ENCODE results near the gene KLHDC7B.

The KLHDC7B gene

DNA sequence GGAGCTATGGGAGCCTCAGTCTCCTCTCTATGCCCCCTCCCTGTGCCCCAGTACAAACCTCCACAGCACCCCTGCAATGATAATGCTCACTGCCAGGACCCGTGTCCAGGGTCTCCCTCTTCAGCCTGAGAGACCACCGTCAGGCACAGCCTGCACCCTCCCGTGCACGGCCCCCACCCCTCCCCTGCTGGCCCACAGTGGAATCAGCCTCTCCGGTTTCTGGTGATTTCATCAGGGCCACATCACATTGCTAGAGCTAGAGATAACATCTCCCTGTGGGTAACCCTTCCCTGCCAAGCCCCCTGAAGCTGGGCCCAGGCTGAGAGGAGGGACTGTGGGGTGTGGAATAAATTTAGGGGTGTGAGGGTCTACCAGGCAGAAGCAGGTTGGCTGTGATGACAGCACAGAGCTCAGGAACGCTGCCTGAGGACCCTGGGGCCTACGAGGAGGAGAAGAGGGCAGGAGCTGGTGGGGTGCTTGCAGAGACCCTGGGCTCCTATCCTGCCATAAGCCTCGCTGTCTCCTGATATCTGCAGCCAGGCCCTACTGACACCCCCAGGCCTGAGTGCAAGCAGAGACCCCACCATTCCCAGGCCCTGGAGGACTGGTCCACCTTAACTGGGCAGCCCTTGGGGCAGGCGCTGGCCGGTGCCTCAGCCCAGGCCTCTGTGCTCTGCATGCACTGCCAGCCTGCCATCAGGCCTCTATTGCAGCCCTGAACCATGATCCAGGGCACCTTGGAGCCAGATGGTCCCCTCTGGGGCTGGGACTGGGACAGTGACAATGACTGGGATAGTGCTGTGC is at the start of gene KLHDC7B:
TSS of gene KLHDC7B (plus strand) at position 378 of the 804 bp plus-strand sequence. CDS start at position 723, 345 bp downstream.
- no peak for FAIRE-seq

DNA sequence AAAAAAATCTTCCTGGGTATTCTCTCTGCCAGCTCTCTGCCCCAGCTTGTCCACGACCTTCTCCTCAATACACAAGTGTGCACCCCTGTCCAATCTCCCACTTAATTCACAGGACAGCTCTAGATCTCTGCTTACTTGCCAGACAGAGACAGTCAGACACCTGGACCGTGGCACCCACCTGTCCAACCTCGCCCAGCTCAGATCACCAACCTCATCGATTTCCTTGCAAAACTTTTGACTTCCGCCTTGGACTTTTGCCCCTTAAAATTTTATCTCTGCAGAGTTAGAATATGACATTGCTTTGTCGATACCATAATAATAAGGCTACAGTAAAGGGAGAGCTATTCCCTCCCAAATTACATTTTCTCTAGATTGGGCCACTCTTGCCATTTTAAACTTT is 48.6 kb upstream of the KLHDC7B start:
- FAIRE-seq, result no peak

DNA sequence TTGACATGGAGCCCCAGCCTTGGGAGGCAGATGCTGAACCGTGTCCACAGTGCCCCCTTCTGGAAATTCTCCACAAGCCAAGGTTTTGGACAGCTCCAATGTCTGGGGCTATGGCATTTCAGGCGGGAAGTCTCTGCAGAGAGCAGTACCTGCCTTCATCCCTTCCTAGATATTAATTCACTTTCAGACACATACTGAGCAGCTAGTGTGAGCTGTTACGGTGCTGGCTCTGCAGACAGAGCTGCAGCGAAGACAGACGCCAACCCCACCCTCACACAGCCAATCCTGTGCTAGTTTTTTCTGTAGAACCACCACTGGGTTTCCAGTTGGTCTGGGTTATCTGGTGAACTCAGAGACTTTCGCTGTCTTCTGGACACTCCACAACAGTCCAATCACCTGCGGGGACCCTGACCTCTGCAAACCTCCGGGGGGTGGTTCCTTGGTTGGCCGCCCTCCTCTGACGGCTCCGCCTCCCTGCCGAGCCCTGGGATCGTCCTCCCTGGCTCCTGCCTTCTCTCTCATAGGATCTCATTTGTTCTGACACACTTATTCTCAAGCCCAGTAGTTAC is 47.3 kb upstream of the KLHDC7B start:
- peak; percentile 57 for FAIRE-seq

DNA sequence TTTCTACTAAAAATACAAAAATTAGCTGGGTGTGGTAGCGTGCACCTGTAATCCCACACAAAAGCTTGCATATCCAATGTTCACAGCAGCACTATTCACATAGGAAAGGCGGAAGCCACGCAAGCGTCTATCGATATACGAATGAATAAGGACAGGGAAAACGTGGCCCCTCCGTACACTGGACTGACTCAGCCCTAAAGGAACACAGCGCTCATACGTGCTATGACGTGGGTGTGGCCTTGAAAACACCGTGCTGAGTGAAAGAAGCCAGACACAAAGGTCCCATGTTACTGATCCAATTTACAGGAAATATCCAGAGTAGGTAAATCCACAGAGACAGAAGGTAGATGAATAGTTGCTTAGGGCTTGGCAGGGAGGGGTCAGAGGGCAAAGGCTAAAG is 45.2 kb upstream of the KLHDC7B start:
- FAIRE-seq, result no peak

DNA sequence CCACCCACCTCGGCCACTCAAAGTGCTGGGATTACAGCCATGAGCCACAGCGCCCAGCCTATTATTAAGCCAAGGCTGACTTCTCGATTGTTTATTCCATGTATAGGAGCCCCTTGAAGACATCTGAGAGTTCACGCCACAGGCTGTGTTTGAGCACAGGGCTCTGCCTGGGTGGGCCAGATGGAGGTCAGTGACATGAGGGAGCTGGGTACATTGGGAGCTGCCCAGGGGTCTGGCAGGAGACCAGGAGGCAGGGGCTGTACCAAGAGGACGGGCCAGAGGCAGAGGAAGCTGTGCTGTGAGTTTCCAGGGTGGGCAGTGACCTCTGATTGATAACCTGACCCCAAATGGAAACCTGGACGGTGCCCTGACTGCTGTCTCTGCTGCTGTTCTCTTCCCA is 43.6 kb upstream of the KLHDC7B start:
- FAIRE-seq, result no peak

DNA sequence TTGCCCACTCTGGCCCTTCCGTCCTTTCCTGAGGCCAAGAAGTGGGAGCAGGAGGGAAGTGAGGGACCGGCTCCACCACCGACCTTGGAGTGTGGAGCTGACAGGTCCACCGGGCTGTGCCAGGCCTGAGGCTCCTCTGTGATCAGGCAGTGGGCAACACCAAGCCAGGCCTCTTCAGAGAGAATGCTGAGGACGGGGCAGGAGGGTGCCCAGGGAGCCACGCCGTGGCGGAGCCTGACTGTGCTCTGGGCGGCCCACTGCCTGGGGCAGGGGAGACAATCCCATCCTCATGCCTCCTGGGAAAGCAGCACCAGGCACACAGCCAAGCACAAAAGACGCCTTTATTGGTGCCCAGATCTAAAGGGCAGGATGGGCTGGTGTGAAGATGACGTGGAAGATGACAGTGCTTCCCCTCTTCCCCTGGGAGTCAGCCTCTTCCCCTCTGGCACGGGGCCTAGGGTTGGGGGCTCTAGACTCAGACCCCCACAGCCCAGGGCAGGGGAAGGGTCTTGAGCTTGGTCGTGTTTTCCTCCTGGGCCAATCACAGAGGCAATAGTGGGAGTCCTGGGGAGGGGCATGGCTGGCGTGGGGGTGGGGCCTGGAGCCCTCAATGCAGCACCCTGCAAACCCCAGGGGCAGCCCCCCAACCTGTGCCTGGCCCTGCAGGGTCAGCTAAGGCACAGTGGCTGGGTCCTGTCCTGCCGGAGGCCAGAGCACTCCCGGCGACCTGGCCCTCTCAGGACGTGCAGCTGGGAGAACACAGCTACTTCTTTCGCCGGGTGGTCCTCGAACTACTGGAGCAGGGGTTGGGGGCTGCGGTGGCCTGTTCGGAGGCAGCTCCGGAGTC is 42.8 kb upstream of the KLHDC7B start:
- no peak for FAIRE-seq

DNA sequence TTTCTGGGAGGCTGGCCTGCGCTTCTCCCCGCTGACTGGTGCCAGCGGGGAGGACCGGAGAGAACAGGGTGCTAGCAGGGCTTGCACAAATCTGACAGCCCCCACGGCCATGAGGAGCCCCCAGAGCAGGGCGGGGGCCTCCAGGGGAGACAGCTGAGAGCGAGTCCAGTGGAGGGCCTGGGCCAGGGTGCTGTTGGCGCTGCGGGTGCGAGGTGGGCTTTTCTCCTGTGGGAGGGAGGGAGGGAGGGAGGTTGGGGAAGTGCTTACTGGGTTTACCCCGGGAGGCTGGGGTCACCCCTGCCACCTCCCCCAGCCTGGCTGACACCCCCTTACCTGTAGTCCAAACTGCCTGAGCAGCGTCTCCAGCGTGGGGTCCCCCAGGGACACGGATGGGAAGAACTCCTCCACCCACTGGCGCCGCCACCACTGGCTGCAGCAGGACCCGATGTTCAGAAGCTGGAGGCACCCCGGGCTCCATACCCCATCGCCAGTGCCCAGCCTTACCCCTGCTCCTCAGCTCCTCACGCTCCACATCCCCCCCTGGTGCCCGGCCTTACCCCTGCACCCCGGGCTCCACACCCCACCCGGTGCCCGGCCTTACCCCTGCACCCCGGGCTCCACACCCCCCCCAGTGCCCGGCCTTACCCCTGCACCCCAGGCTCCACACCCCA is 42.1 kb upstream of the KLHDC7B start:
- FAIRE-seq, result no peak

DNA sequence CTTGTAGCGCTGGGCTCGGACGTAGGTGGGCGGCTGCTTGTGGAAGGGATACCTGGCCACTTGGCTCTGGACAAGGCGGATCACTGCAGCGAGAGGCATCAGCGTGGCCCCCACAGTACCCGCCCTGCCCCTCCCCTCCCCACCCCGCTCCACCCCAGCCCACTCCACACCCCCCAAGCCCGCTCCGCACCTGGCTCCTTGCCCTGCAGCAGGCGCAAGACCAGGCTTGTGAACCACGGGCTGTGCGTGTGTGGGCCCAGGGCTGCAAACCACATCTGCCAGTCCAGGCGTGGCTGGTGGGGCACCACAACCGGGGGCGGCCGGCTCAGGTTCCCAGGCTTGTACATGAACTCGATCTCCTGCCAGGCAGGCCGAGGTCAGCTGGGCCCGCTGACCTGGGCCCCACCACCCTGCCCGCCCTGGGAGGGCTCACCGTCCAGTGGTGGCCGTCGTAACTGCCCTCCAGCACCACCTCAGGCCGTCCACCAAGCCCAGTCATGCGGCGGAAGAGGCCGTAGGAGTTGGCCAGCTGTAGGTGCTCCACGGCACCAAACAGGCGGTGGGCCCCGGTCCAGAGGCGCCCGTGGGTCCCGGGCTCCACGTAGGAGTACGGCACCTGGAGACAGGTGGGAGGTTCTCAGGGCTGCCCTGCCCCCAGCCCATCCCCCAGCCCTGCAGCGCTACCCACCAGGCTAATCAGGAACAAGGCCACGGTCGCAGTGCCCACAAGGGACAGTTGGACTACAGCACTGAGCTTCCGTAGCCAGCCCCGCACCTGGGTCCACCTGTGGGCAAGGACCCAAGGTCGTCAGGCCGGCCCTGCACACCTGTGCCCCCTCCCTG is 41.1 kb upstream of the KLHDC7B start:
- no peak for FAIRE-seq

DNA sequence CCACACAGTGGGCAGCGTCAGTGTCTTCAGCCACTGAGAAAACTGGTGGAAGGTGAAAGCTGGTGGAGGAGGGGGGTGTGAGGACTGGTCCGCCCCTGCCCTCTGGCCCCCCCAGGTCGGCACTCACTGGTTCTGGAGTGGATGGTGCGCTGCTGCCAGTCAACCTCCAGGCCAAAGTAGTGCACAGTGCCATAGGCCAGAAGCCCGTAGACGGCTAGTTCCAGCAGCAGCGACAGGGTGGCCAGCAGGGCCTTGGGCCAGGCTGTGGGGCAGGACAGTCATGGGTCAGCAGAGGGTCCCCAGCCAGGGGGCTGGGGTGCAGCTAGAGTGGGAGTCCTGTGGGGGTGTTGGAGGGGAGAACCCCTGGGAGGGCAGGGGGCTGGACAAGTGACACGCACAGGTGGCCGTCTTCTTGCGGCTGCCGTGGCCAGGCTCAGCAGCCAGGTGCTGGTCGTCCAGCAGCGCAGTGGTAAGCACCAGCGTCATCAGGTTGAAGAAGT is 40.4 kb upstream of the KLHDC7B start:
- FAIRE-seq, result no peak

DNA sequence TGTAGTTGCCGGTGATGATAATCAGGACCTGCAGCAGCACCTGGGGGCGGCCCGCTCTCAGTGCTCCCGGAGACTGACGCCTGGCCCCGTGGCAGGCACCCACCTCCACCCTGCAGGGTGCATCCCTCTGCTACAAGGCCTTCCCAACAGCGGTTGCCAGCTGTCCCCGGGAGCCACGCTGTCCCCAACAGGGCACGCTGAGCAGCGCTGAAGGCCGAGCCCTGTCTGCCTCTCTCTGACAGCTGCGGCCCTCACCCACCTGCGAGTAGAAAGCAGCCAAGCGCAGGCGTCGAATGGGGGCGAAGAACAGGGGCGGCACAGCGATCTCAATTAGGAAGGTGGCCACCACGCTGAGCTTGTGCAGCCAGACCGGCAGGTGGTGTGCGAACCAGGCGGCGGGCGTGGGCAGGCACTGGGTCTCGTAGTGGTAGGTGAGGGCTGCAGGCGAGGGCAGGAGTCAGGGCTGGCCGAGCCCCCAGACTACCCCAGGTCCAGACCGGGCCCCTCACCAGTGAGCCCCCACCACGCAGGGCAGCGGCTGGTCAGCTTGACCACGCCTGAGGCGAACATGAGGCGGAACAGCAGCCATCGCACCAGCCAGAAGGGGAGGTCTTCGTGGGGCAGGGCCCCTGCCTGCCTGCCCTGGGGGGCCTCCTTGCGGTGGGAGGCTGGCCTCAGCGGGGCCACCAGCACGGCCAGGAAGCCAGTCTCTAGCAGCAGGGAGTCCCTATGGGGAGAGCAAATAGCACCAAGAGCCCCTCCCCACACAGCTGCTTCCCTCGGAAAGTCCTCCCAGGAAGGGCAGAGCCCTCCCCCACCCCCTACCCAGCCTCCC is 39.7 kb upstream of the KLHDC7B start:
- FAIRE-seq, result no peak

DNA sequence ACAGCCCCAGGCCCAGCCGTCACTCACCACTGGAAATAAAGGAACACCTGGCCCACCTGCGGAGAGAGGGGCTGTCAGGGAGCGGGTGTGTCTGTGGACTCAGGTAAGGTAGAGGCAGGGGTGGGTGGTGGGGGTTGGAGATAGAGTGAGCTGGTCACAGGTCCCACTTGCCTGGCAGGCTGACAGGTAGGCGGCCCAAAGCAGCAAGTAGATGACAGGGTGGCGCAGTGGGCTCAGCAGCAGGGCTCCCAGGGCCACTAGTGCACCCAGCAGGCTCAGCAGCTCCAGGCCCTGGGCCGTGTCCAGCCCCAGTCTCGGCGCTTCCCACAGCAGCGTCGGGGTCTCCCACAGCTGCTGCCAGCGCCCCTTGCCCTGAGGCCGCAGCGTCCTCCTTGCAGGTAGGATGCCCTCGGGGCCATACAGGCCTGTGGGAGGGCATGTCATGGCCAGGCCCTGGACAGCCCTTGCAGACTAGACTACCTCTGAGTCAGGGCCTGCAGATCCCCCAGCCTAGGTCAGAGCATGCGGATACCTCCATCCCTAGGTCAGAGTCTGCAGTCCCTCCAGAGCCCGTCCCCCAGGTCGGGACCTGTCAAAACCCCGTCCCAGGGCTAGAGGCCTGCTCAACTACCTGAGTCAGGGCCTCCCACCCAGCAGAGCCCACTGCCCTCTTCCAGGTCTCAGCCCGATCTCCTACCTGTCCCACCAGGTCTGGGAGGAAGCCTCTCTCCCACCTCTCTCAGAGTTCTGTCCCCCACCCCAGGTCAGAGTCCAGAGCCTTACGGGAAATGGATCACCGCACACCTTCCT is 38.9 kb upstream of the KLHDC7B start:
- no peak for FAIRE-seq

DNA sequence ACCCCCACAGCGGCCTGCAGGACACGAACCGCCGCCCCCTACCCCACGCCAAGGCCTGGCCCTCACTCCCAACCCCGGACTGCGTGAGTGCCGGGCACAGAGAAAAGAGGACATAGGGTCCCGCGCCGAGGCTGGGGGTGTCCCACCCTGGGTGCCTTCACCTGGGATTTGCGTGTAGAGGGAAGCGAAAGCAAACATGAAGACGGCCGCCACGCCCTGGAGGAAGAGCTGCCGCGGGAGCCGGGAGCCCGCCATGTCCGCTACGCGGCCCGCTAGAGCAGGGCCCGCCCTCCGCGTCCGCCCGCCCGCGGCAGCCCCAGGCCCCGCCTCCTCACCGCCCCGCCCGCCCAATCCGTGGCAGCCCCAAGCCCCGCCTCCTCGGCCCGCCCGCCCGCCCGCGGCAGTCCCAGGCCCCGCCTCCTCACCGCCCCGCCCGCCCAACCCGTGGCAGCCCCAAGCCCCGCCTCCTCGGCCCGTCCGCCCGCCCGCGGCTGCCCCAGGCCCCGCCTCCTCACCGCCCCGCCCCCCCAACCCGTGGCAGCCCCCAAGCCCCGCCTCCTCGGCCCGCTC is 38.2 kb upstream of the KLHDC7B start, which contains the start of gene LMF2:
TSS of gene LMF2 (minus strand) at position 282 of the 570 bp plus-strand sequence. CDS start at position 255, 27 bp downstream.
- FAIRE-seq, result no peak

DNA sequence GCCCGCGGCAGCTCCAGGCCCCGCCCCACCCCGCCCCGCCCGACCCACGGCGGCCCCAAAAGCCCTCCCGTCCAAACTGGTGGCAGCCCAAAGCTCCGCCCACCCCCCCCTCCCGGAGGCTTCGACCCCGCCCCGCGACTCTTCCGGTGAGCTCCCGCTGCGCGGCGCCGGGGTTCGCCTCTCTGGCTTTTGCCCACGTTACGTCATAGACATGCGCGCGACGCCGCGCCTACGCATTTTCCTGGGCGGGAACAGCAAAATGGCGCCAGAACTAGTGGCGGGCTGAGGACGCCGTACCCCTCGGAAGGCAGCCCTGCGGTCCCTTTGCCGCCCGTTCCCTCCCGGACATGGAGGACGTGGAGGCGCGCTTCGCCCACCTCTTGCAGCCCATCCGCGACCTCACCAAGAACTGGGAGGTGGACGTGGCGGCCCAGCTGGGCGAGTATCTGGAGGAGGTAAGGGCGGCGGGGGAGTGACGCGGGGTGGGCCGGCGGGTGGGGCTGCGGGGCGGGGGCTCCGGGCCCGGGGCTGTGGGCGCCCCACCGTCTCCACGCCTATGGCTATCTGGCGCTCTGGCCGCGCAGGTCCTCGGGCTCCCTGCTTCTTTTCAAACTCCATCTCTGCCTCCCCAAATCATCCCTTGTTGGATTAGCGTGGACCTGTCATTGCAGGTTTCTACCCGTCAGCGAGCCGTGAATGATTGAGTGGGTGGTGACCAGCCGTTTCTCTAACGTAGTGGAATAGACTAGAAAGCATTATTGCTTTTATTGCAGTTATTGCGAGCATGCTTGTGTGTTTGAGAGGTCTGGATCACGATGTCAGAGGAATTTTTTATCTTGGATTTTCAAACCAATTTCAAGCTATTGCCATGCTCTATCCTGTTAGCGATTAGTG is 37.5 kb upstream of the KLHDC7B start, which contains the start of gene NCAPH2:
TSS of gene NCAPH2 (plus strand) at position 234 of the 894 bp plus-strand sequence. CDS start at position 348, 114 bp downstream.
- FAIRE-seq, result no peak

DNA sequence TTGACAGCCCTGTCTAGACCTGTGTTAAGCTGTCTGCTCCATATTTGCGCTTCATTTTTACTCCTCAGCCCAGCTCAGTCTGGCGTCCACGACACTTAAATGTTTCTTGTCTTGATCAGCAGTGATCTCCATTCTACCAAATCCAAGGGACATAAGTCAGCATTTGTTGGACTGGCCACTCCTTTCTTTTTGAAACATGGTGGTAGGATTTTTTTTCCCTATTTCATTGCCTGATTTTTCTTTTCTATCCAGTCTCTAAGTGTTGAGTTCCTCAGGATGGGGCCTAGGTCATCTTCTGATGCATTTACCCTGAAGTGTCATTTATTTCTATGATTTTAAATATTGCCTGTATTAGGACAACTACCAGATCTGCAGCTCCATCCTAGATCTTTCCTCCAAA is 36.8 kb upstream of the KLHDC7B start:
- FAIRE-seq, result no peak

DNA sequence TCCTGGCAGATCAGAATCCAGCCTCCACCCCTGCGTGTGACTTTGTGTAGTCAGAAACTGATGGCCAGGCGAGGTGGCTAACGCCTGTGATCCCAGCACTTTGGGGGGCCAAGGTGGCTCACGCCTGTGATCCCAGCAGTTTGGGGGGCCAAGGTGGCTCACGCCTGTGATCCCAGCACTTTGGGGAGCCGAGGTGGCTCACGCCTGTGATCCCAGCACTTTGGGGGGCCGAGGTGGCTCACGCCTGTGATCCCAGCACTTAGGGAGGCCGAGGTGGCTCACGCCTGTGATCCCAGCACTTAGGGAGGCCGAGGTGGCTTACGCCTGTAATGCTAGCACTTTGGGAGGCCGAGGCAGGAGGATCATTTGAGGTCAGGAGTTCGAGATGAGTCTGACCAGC is 32.5 kb upstream of the KLHDC7B start:
- no peak for FAIRE-seq

DNA sequence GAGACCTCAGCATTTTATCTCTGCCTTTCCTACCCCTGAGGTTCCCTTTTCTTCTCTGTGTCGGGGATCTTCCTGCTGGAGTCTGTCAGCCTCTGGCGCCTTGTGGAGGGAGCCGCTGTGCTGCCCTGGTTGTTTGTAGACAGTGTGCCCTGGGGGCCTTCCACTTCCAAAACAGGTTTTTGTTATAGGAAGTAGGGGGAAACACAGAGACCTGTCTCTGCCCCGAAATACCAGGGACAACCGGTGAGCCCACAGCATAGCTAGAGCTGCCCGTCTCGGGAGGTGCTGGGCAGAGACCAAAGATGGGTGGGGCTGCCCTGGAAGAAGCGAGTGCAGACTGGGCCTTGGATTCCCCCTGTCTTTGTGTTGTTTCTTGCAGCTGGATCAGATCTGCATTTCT is 29.6 kb upstream of the KLHDC7B start:
- no peak for FAIRE-seq

DNA sequence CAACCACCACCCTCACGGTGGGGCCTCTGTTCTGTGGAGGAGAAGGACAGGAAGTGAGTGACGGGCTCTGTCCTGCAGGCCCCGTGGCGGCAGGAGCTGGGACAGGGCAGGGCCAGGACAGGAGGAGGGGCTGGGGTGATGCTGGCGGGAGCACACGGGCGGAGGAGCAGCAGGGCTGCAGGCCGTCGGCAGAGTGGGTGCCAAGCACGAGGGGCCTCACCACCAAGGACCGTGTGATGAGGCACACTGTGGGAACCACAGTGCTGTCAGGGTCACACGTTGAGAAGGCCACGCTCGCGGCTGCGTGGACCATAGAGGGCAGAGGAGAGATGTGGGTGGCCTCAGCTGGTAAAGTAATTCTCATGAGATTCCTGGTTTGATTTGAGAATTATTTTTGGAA is 28.8 kb upstream of the KLHDC7B start:
- no peak for FAIRE-seq

DNA sequence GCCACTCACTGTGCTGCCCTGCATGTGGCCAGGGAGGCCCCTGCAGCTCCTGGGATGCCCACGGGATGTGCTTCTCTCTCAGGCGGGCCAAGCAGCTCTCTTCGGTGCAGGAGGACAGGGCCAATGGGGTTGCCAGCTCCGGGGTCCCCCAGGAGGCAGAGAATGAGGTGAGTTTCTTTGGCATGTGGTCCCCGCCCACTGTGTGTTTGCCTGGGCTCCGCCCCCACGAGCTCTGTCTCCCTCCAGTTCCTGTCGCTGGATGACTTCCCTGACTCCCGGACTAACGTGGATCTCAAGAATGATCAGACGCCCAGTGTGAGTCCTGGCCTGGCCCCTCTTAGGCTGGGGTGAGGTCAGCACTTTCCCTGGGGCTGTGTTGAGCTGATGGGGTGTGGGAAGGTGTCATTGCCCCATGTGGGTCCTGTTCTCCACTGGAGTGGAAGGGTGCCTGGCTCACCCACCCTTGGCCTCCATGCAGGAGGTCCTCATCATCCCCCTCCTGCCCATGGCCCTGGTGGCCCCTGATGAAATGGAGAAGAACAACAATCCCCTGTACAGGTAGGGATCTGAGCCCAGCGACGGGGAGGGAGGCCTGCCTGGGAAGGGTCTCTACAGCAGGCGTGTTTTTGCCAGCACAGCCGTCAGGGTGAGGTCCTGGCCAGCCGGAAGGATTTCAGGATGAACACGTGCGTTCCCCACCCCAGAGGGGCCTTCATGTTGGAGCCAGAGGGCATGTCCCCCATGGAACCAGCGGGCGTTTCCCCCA is 28.0 kb upstream of the KLHDC7B start:
- no peak for FAIRE-seq
